Type B pancreatic cell (in vitro differentiated cells): ENCODE data around the gene UHMK1. TPM values are rescaled to one million over a fixed set of nuclear protein-coding genes. Genes with fewer than 3 reads are reported as not detected.
"Not testable (repeated sequence)": the region's sequence is repeated elsewhere in the genome, so short reads cannot be mapped to it uniquely, and the experiment has no call there.

Experiments
- DNase-seq: peaks from one replicate; pipeline ENCODE4 v3.0.0; 2021; ENCODE audit warnings: mixed read lengths; ENCODE audit not compliant: unreplicated experiment; ENCODE audit errors: extremely low spot score
- H3K27ac Mint-ChIP-seq: 2 replicates; pipeline ENCODE4 v1.8.0; 2021; ENCODE audit warnings: mild to moderate bottlenecking, mixed read lengths
- H3K27me3 Mint-ChIP-seq: 2 replicates; pipeline ENCODE4 v1.8.0; 2021; ENCODE audit warnings: mixed read lengths
- H3K36me3 Mint-ChIP-seq: 2 replicates; pipeline ENCODE4 v1.8.0; 2021; ENCODE audit warnings: mixed read lengths
- H3K4me1 Mint-ChIP-seq: one replicate; pipeline ENCODE4 v1.8.0; 2021; ENCODE audit warnings: mixed read lengths; ENCODE audit not compliant: unreplicated experiment
- H3K4me3 Mint-ChIP-seq: 2 replicates; pipeline ENCODE4 v1.8.0; 2021; ENCODE audit warnings: mild to moderate bottlenecking, mixed read lengths
- H3K9me3 Mint-ChIP-seq: 2 replicates; pipeline ENCODE4 v1.8.0; 2021; ENCODE audit warnings: mixed read lengths
- total RNA-seq: library from RNA; stranded (reverse); gene quantifications from 2 replicates; pipeline ENCODE4 v1.2.1, GENCODE V29; 2021; ENCODE audit warnings: low replicate concordance
- TF ChIP-seq, protein P1 (sequence below): fragments of 200-600 bp; sonication (generic); conservative IDR thresholded peaks from 2 replicates; pipeline ENCODE4 v1.5.0; 2021; ENCODE audit warnings: antibody characterized with exemption, mild to moderate bottlenecking

Gene UHMK1
- total RNA-seq, 1 donor from 2014 or later, result 23.3 TPM

DNA sequence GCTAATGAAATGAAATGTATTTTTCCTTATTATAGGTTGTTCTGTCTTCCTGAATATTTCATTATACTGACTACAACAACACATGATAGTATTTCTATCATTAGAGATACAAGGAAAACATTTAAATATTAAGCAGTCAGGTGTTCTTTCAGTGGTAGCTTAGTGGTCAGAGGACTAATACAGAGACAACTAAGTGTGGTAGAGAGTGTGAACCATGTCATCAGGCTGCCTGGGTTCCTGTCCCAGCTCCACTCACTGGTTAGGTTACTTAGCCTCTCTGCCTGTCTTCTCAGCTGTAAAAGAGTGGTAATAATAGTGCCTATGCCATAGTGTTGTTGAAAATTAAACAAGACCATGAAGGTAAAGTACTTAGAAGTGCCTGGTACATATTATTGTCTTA is 67.8 kb downstream of the UHMK1 start:
- no peak for DNase-seq
- Mint-ChIP-seq H3K36me3 (peaks cover 14% of the 10 kb centered on the region), H3K9me3 (no peaks in the 10 kb centered on the region), H3K4me1 (peaks cover 36% of the 10 kb centered on the region), H3K27ac (no peak overlapping the region), H3K4me3 (no peak overlapping the region), H3K27me3 (no peaks in the 10 kb centered on the region)
- TF ChIP-seq, protein P1, sequence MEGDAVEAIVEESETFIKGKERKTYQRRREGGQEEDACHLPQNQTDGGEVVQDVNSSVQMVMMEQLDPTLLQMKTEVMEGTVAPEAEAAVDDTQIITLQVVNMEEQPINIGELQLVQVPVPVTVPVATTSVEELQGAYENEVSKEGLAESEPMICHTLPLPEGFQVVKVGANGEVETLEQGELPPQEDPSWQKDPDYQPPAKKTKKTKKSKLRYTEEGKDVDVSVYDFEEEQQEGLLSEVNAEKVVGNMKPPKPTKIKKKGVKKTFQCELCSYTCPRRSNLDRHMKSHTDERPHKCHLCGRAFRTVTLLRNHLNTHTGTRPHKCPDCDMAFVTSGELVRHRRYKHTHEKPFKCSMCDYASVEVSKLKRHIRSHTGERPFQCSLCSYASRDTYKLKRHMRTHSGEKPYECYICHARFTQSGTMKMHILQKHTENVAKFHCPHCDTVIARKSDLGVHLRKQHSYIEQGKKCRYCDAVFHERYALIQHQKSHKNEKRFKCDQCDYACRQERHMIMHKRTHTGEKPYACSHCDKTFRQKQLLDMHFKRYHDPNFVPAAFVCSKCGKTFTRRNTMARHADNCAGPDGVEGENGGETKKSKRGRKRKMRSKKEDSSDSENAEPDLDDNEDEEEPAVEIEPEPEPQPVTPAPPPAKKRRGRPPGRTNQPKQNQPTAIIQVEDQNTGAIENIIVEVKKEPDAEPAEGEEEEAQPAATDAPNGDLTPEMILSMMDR, result no peak

DNA sequence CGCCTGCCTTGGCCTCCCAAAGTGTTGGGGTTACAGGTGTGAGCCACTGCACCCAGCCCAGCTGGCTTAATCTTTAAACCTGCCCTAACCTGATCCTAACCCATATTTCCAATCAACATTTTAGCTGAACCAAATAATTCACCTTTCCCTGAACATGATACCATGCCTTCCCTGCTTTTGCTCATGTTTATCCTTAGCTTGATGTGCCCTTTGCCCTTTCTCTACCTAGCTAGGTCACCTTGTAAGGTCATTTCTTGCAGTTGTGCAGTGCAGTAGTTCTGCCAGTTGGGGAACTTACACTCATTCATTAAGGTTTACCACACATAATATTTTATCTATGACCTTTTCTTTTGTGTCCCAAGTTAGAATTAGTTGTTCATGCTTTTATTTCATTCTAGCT is 69.3 kb downstream of the UHMK1 start:
- no peak for DNase-seq
- H3K4me1 Mint-ChIP-seq, result peaks cover 30% of the 10 kb centered on the region

DNA sequence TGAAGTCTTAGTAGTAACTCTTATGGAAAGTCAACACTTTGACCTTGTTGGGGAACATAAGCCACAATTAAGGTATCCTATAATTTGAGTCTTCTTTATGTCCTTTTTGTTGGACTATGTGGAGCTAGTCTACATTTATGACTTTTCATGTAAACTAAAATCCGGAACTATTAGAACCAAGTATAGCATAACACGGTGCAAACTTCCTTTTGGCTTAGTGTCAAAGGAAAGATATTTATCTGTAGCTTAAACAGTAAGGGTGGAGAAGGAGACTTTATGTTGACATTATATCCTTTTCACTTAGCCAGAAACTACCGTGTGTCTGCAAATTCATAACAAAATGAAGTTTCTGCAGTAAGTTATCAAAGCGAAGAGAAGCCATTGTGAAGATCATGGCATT is 71.2 kb downstream of the UHMK1 start:
- H3K4me3 Mint-ChIP-seq, result no peak overlapping the region
- H3K27ac Mint-ChIP-seq, result no peak overlapping the region
- peaks cover 17% of the 10 kb centered on the region for H3K4me1 Mint-ChIP-seq

More for the DNA sequence above, 69.3 kb downstream of the UHMK1 start:
- H3K27me3 Mint-ChIP-seq, result no peaks in the 10 kb centered on the region
- peaks cover 14% of the 10 kb centered on the region for H3K36me3 Mint-ChIP-seq
- H3K4me3 Mint-ChIP-seq, result no peak overlapping the region
- TF ChIP-seq, protein P1, result no peak
- no peak overlapping the region for H3K27ac Mint-ChIP-seq
- H3K9me3 Mint-ChIP-seq, result no peaks in the 10 kb centered on the region

DNA sequence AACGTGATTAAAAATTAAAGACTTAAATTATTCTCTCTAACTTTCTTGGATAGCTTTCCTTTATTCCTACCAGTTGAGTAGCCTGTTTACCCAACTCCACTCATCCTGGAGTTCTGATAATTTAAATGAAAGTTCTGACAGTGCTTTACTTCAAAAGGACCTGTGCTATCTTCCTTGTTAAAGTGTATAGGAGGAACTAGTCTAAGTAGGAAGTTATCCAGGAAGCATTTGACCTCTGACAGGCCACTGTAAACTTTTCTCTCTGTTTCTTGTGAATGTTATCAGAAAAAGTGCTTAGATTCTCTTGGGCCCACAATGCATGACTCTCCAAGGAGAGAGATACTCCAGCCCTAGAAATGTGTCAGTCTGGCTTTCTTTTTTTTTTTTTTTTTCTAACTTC is 73.1 kb downstream of the UHMK1 start:
- Mint-ChIP-seq H3K27me3 (no peaks in the 10 kb centered on the region), H3K4me1 (peaks cover 6% of the 10 kb centered on the region), H3K27ac (no peak overlapping the region), H3K4me3 (no peak overlapping the region), H3K9me3 (no peaks in the 10 kb centered on the region), H3K36me3 (peaks cover 14% of the 10 kb centered on the region)
- no peak for DNase-seq
- TF ChIP-seq, protein P1, result no peak

More for the DNA sequence above, 71.2 kb downstream of the UHMK1 start:
- TF ChIP-seq, protein P1, result no peak
- Mint-ChIP-seq H3K36me3 (peaks cover 14% of the 10 kb centered on the region), H3K9me3 (no peaks in the 10 kb centered on the region), H3K27me3 (no peaks in the 10 kb centered on the region)
- no peak for DNase-seq

DNA sequence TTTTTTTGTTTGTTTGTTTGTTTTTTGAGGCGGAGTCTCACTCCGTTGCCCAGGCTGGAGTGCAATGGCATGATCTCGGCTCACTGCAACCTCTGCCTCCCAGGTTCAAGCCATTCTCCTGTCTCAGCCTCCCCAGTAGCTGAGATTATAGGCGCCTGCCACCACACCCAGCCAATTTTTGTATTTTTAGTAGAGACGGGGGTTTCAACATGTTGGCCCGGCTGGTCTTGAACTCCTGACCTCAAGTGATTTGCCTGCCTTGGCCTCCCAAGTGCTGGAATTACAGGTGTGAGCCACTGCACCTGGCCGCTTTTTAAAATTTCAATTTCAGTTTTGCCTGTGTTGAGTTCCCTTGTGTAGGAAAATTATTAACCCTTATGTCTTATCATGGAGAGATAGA is 73.5 kb downstream of the UHMK1 start:
- not testable (repeated sequence) for H3K4me1 Mint-ChIP-seq, H3K27ac Mint-ChIP-seq, H3K4me3 Mint-ChIP-seq, H3K27me3 Mint-ChIP-seq, H3K9me3 Mint-ChIP-seq, DNase-seq
- H3K36me3 Mint-ChIP-seq, result peaks cover 17% of the 10 kb centered on the region

DNA sequence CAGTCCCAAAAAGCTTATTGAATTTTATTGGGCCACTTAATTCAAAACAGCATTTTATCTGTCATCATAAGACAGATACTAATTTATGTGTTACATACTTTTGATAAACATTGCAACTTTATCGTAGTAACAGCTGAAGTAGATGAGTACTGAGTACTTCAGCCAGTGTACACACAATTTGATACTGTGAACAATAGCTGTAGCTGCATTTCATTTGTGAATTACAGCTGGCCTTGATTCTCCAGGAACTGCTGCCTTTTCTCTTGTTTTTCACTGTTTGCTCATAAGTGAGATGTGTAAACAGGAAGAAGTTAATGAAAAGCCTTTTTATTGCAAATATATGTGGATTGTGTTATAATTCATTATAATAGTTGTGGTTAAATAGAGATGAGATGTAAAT is 74.1 kb downstream of the UHMK1 start:
- no peak overlapping the region for H3K27ac Mint-ChIP-seq

More for the DNA sequence above, 74.1 kb downstream of the UHMK1 start:
- Mint-ChIP-seq H3K36me3 (peaks cover 18% of the 10 kb centered on the region), H3K4me1 (peaks cover 6% of the 10 kb centered on the region), H3K4me3 (no peak overlapping the region), H3K27me3 (no peaks in the 10 kb centered on the region), H3K9me3 (no peaks in the 10 kb centered on the region)
- no peak for DNase-seq
- TF ChIP-seq, protein P1, result no peak
